SK-N-SH treated with all-trans-retinoic acid at 6 μM for 48 hours (cell line): ENCODE results near the gene SCPEP1.

ENCODE experiments used
- ARNTL ChIP-seq: fragments of 450-650 bp; formaldehyde crosslinking; IDR thresholded peaks from 2 replicates; pipeline ENCODE4 v1.5.0; 2020; ENCODE audit warnings: low read depth, mild to moderate bottlenecking, moderate library complexity, borderline replicate concordance
- CREB5 ChIP-seq: fragments of 250-450 bp; sonication (Bioruptor Pico); IDR thresholded peaks from 2 replicates; pipeline ENCODE4 v1.5.1; 2020; ENCODE audit warnings: low read depth, mild to moderate bottlenecking, moderate library complexity
- GLIS3 ChIP-seq: fragments of 250-450 bp; sonication (Bioruptor Pico); IDR thresholded peaks from 2 replicates; pipeline ENCODE4 v1.5.0; 2020; ENCODE audit warnings: mild to moderate bottlenecking, moderate library complexity
- ISL1 ChIP-seq: fragments of 250-450 bp; sonication (Bioruptor Pico); IDR thresholded peaks from 2 replicates; pipeline ENCODE4 v2.1.2; 2022; ENCODE audit warnings: mild to moderate bottlenecking, moderate library complexity
- PATZ1 ChIP-seq: fragments of 250-450 bp; sonication (Bioruptor Pico); IDR thresholded peaks from 2 replicates; pipeline ENCODE4 v1.8.0; 2020; ENCODE audit warnings: mild to moderate bottlenecking, moderate library complexity, borderline replicate concordance
- PPARA ChIP-seq: fragments of 250-450 bp; sonication (Bioruptor Pico); IDR thresholded peaks from 2 replicates; pipeline ENCODE4 v1.5.0; 2020; ENCODE audit warnings: mild to moderate bottlenecking, borderline replicate concordance
- RARB ChIP-seq: fragments of 250-450 bp; sonication (Bioruptor Pico); IDR thresholded peaks from 2 replicates; pipeline ENCODE4 v1.8.0; 2021; ENCODE audit warnings: mild to moderate bottlenecking, moderate library complexity
- TCF4 ChIP-seq: fragments of 250-450 bp; sonication (Bioruptor Pico); IDR thresholded peaks from 2 replicates; pipeline ENCODE4 v1.8.0; 2021; ENCODE audit warnings: mild to moderate bottlenecking, moderate library complexity, borderline replicate concordance
- TSHZ2 ChIP-seq: fragments of 250-450 bp; sonication (Bioruptor Pico); IDR thresholded peaks from 2 replicates; pipeline ENCODE4 v1.5.0; 2020; ENCODE audit warnings: mild to moderate bottlenecking, moderate library complexity
- ZFP3 ChIP-seq: fragments of 250-450 bp; sonication (Bioruptor Pico); IDR thresholded peaks from 2 replicates; pipeline ENCODE4 v1.5.0; 2020; ENCODE audit warnings: mild to moderate bottlenecking, moderate library complexity

GRCh38 chr17:56949595-56949994 is 28.3 kb upstream of the SCPEP1 start:
- TF ChIP-seq PATZ1 (no peak), ISL1 (no peak), TCF4 (CRISPR knock-in tag) (no peak), PPARA (CRISPR knock-in tag) (no peak), RARB (CRISPR knock-in tag) (no peak), GLIS3 (CRISPR knock-in tag) (no peak), TSHZ2 (CRISPR knock-in tag) (no peak), ARNTL (CRISPR knock-in tag) (no peak), CREB5 (no peak), ZFP3 (CRISPR knock-in tag) (no peak)
